H9 (cell line): ENCODE data around the gene ZBTB16. TPM values are rescaled to one million over a fixed set of nuclear protein-coding genes. Genes with fewer than 3 reads are reported as not detected.

Experiments used
- DNase-seq: peaks from one replicate; pipeline ENCODE4 v3.0.0-alpha.2; 2017
- H2AFZ ChIP-seq: one replicate; pipeline ENCODE4 v1.6.1; 2013; ENCODE audit warnings: mild to moderate bottlenecking, low read length, control low read depth, moderate library complexity
- H2AK5ac ChIP-seq: 2 replicates; pipeline ENCODE4 v1.6.1; 2013; ENCODE audit warnings: low read length, control low read depth, mixed read lengths; ENCODE audit not compliant: insufficient read length
- H2BK120ac ChIP-seq: one replicate; pipeline ENCODE4 v1.6.1; 2013; ENCODE audit warnings: low read depth, mild to moderate bottlenecking, low read length, control low read depth, inconsistent platforms; ENCODE audit not compliant: poor library complexity, severe bottlenecking
- H2BK12ac ChIP-seq: 2 replicates; pipeline ENCODE4 v1.6.1; 2013; ENCODE audit warnings: low read length, control low read depth, mixed read lengths, low read depth; ENCODE audit not compliant: insufficient read length
- H2BK15ac ChIP-seq: 2 replicates; pipeline ENCODE4 v1.6.1; 2013; ENCODE audit warnings: low read depth, low read length, control low read depth
- H2BK20ac ChIP-seq: one replicate; pipeline ENCODE4 v1.6.1; 2013; ENCODE audit warnings: low read depth, mild to moderate bottlenecking, low read length, control low read depth, inconsistent platforms; ENCODE audit not compliant: poor library complexity, severe bottlenecking
- H2BK5ac ChIP-seq: 2 replicates; pipeline ENCODE4 v1.6.1; 2013; ENCODE audit warnings: low read length, control low read depth, mixed read lengths; ENCODE audit not compliant: insufficient read length
- H3K14ac ChIP-seq: 2 replicates; pipeline ENCODE4 v1.6.1; 2013; ENCODE audit warnings: low read length, control low read depth; ENCODE audit not compliant: insufficient read depth
- H3K18ac ChIP-seq: 2 replicates; pipeline ENCODE4 v1.6.1; 2013; ENCODE audit warnings: low read depth, mild to moderate bottlenecking, mixed read lengths, low read length, control low read depth; ENCODE audit not compliant: insufficient read length
- H3K23ac ChIP-seq: 2 replicates; pipeline ENCODE4 v1.6.1; 2013; ENCODE audit warnings: low read length, control low read depth, mixed read lengths, low read depth; ENCODE audit not compliant: insufficient read length
- H3K23me2 ChIP-seq: 2 replicates; pipeline ENCODE4 v1.6.1; 2013; ENCODE audit warnings: low read depth, mild to moderate bottlenecking, mixed read lengths, low read length, control low read depth; ENCODE audit not compliant: insufficient read length, poor library complexity, severe bottlenecking
- H3K27ac ChIP-seq: 2 replicates; pipeline ENCODE4 v1.5.1; 2013; ENCODE audit warnings: low read length, control low read depth, mixed read lengths, low read depth; ENCODE audit not compliant: insufficient read length
- H3K27me3 ChIP-seq: 2 replicates; pipeline ENCODE4 v1.6.1; 2013; ENCODE audit warnings: low read length, control low read depth, inconsistent platforms; ENCODE audit not compliant: insufficient read depth
- H3K4ac ChIP-seq: 2 replicates; pipeline ENCODE4 v1.6.1; 2013; ENCODE audit warnings: low read depth, mild to moderate bottlenecking, control low read depth, inconsistent platforms, low read length, moderate library complexity
- H3K4me1 ChIP-seq: 2 replicates; pipeline ENCODE4 v1.6.1; 2013; ENCODE audit warnings: low read length, control low read depth, inconsistent platforms; ENCODE audit not compliant: insufficient read depth
- H3K4me2 ChIP-seq: 2 replicates; pipeline ENCODE4 v1.6.1; 2013; ENCODE audit warnings: low read length, control low read depth, mixed read lengths; ENCODE audit not compliant: insufficient read length, insufficient read depth
- H3K56ac ChIP-seq: 2 replicates; pipeline ENCODE4 v1.6.1; 2013; ENCODE audit warnings: low read depth, mild to moderate bottlenecking, mixed read lengths, low read length, control low read depth; ENCODE audit not compliant: insufficient read length
- H3K79me1 ChIP-seq: 2 replicates; pipeline ENCODE4 v1.6.1; 2013; ENCODE audit warnings: low read depth, mild to moderate bottlenecking, moderate library complexity, low read length, control low read depth, inconsistent platforms; ENCODE audit not compliant: insufficient read depth, poor library complexity, severe bottlenecking
- H3K79me2 ChIP-seq: 2 replicates; pipeline ENCODE4 v1.6.1; 2013; ENCODE audit warnings: low read length, control low read depth, inconsistent platforms; ENCODE audit not compliant: insufficient read depth
- H3K9ac ChIP-seq: 2 replicates; pipeline ENCODE4 v1.6.1; 2013; ENCODE audit warnings: low read length, control low read depth, mixed read lengths; ENCODE audit not compliant: insufficient read length; ENCODE audit errors: extremely low read depth
- H3K9me3 ChIP-seq: one replicate; pipeline ENCODE4 v1.6.1; 2013; ENCODE audit warnings: low read depth, low read length, inconsistent platforms; ENCODE audit not compliant: control insufficient read depth
- H3T11ph ChIP-seq: one replicate; pipeline ENCODE4 v1.6.1; 2013; ENCODE audit warnings: mild to moderate bottlenecking, low read length, control low read depth, inconsistent platforms
- H4K20me1 ChIP-seq: one replicate; pipeline ENCODE4 v1.6.1; 2013; ENCODE audit not compliant: control insufficient read depth, insufficient read length, insufficient read depth
- H4K5ac ChIP-seq: 2 replicates; pipeline ENCODE4 v1.6.1; 2013; ENCODE audit warnings: low read depth, mild to moderate bottlenecking, mixed read lengths, low read length, control low read depth; ENCODE audit not compliant: insufficient read length
- H4K8ac ChIP-seq: replicated peaks from 2 replicates; pipeline ENCODE4 v1.6.1; 2013; ENCODE audit warnings: low read length, control low read depth, mixed read lengths, low read depth; ENCODE audit not compliant: insufficient read length
- H4K91ac ChIP-seq: 2 replicates; pipeline ENCODE4 v1.6.1; 2013; ENCODE audit warnings: low read depth, mild to moderate bottlenecking, moderate library complexity, mixed read lengths, low read length, control low read depth; ENCODE audit not compliant: insufficient read length
- H3K27ac Mint-ChIP-seq, 3 experiments: 2 replicates in 2 of 3; 3 replicates in 1 of 3; pipeline ENCODE4 v1.8.0; 2020 to 2021; ENCODE audit warnings: mixed read lengths in 3 of 3, mild to moderate bottlenecking in 1 of 3, moderate library complexity in 1 of 3
- H3K27me3 Mint-ChIP-seq: 2 replicates; pipeline ENCODE4 v1.8.0; 2021; ENCODE audit warnings: low read depth, mild to moderate bottlenecking, moderate library complexity, mixed read lengths
- H3K36me3 Mint-ChIP-seq, 3 experiments: 2 replicates in 2 of 3; 3 replicates in 1 of 3; pipeline ENCODE4 v1.8.0; 2020 to 2021; ENCODE audit warnings: low read depth in 3 of 3, mixed read lengths in 3 of 3; ENCODE audit not compliant: insufficient read depth in 1 of 3
- H3K4me1 Mint-ChIP-seq, 2 experiments: 2 replicates each; pipeline ENCODE4 v1.8.0; 2020; ENCODE audit warnings: mixed read lengths in 2 of 2
- H3K4me3 Mint-ChIP-seq, 2 experiments: 2 replicates in 1 of 2; 3 replicates in 1 of 2; pipeline ENCODE4 v1.8.0; 2020 to 2021; ENCODE audit warnings: mild to moderate bottlenecking in 2 of 2, mixed read lengths in 2 of 2, moderate library complexity in 1 of 2
- H3K9me3 Mint-ChIP-seq, 2 experiments: 2 replicates in 1 of 2; 3 replicates in 1 of 2; pipeline ENCODE4 v1.8.0; 2020; ENCODE audit warnings: mild to moderate bottlenecking in 2 of 2, mixed read lengths in 2 of 2, moderate library complexity in 1 of 2
- CTCF ChIP-seq: fragments of 200-600 bp; sonication (generic); conservative IDR thresholded peaks from 3 replicates; pipeline ENCODE4 v1.8.0; 2021; ENCODE audit warnings: antibody characterized with exemption, mild to moderate bottlenecking
- WGBS: extraction: QIAGEN DNeasy Blood & Tissue Kit; methylation state at CpG from one replicate; pipeline ENCODE4 v1.1.7; 2013; ENCODE audit warnings: missing lambda C conversion rate, low lambda C conversion rate, mixed read lengths; ENCODE audit not compliant: insufficient read length; ENCODE audit errors: extremely low coverage; 5-methylcytosine and 5-hydroxymethylcytosine counted together
- total RNA-seq: library from RNA; stranded (reverse); gene quantifications from 2 replicates; pipeline ENCODE4 v1.2.1, GENCODE V29; 2021

ZBTB16 gene
- total RNA-seq, 1 experiment from 2014 or later: not detected

- H3K9ac ChIP-seq: no peak overlapping the region
- H3K79me2 ChIP-seq: no peaks in the 10 kb centered on the region
- H4K20me1 ChIP-seq: no peaks in the 10 kb centered on the region
- no peak overlapping the region for H3K23ac ChIP-seq
- Mint-ChIP-seq H3K36me3 (no peaks in the 10 kb centered on the region), H3K27me3 (peaks cover 12% of the 10 kb centered on the region), H3K9me3 (no peaks in the 10 kb centered on the region), H3K27ac (no peak overlapping the region), H3K4me1 (peaks cover 13 to 34% of the 10 kb centered on the region in 2 experiments), H3K4me3 (no peak overlapping the region)
- H2BK12ac ChIP-seq: no peak overlapping the region
- H3K4ac ChIP-seq: no peak overlapping the region
- no peaks in the 10 kb centered on the region for H3K23me2 ChIP-seq
- H3K18ac ChIP-seq: no peak overlapping the region
- H2BK5ac ChIP-seq: no peak overlapping the region
- no peak overlapping the region for H4K91ac ChIP-seq
- DNase-seq: no peak
- H2AFZ ChIP-seq: no peak overlapping the region
- H3K27ac ChIP-seq: no peak overlapping the region
- no peaks in the 10 kb centered on the region for H3K4me1 ChIP-seq
- no peaks in the 10 kb centered on the region for H3K27me3 ChIP-seq
- no peak overlapping the region for H2BK15ac ChIP-seq
- WGBS: no CpG with 5 or more reads among the region's 8 CpGs
- H2BK120ac ChIP-seq: no peak overlapping the region
- H3T11ph ChIP-seq: no peak overlapping the region
- H3K14ac ChIP-seq: no peak overlapping the region
- H3K56ac ChIP-seq: no peak overlapping the region
- H3K9me3 ChIP-seq: no peaks in the 10 kb centered on the region
- H2BK20ac ChIP-seq: no peak overlapping the region
- H3K4me2 ChIP-seq: no peak overlapping the region
- no peak overlapping the region for H4K8ac ChIP-seq
- no peak for TF ChIP-seq CTCF
- H2AK5ac ChIP-seq: no peak overlapping the region
- no peaks in the 10 kb centered on the region for H3K79me1 ChIP-seq
- no peak overlapping the region for H4K5ac ChIP-seq
Measured at GRCh38 chr11:114176321-114176720, 116.8 kb downstream of the ZBTB16 start.
